GM19324 (cell line): Measurements from ENCODE around the gene ENGASE.

Source experiments
- ATAC-seq: cut with Tn5 transposase; IDR thresholded peaks from one replicate; pipeline ENCODE4 v1.9.1; 2021; ENCODE audit warnings: mild to moderate bottlenecking, moderate library complexity; ENCODE audit not compliant: unreplicated experiment, low FRiP score

Gene ENGASE

GRCh38 chr17:79111097-79111496, 36.5 kb downstream of the ENGASE start:
- no peak for ATAC-seq

- no peak for ATAC-seq
Measured at GRCh38 chr17:79112471-79112870, 37.8 kb downstream of the ENGASE start.

GRCh38 chr17:79113699-79114457, 39.3 kb downstream of the ENGASE start:
- no peak for ATAC-seq

GRCh38 chr17:79114458-79115301, 40.1 kb downstream of the ENGASE start:
- ATAC-seq = no peak

GRCh38 chr17:79115487-79115886, 40.9 kb downstream of the ENGASE start:
- no peak for ATAC-seq

- no peak for ATAC-seq
Measured at GRCh38 chr17:79116575-79117368, 42.1 kb downstream of the ENGASE start.

GRCh38 chr17:79117905-79118487, 43.4 kb downstream of the ENGASE start:
- ATAC-seq = no peak

GRCh38 chr17:79118924-79119323, 44.3 kb downstream of the ENGASE start:
- ATAC-seq = no peak

GRCh38 chr17:79120259-79120658, 45.6 kb downstream of the ENGASE start:
- ATAC-seq = no peak

GRCh38 chr17:79123988-79124387, 49.4 kb downstream of the ENGASE start:
- no peak for ATAC-seq

- no peak for ATAC-seq
Measured at GRCh38 chr17:79124513-79125209, 50.0 kb downstream of the ENGASE start.

GRCh38 chr17:79125503-79125902, 50.9 kb downstream of the ENGASE start:
- ATAC-seq = no peak

- ATAC-seq = no peak
Measured at GRCh38 chr17:79126139-79126538, 51.5 kb downstream of the ENGASE start.

GRCh38 chr17:79127534-79128135, 53.0 kb downstream of the ENGASE start:
- no peak for ATAC-seq

- no peak for ATAC-seq
Measured at GRCh38 chr17:79129523-79129922, 54.9 kb downstream of the ENGASE start.

GRCh38 chr17:79130536-79131273, 56.1 kb downstream of the ENGASE start:
- no peak for ATAC-seq

GRCh38 chr17:79131274-79131635, 56.6 kb downstream of the ENGASE start:
- ATAC-seq = no peak

- ATAC-seq = no peak
Measured at GRCh38 chr17:79131701-79132100, 57.1 kb downstream of the ENGASE start.
